GM12878 (cell line): ENCODE data around the gene MBD3. TPM values are rescaled to one million over a fixed set of nuclear protein-coding genes. Genes with fewer than 3 reads are reported as not detected.

Source experiments
- BACH1 ChIP-seq: fragments of 450-650 bp; IDR thresholded peaks from 2 replicates; pipeline ENCODE4 v1.6.1; 2017; ENCODE audit warnings: mild to moderate bottlenecking, borderline replicate concordance
- BCL11A ChIP-seq: IDR thresholded peaks from 2 replicates; pipeline ENCODE4 v1.6.1; 2011; ENCODE audit warnings: low read depth, low read length
- CBFB ChIP-seq: IDR thresholded peaks from 2 replicates; pipeline ENCODE4 v1.6.1; 2016; ENCODE audit warnings: antibody characterized with exemption, low read depth
- CUX1 ChIP-seq: IDR thresholded peaks from 2 replicates; pipeline ENCODE4 v1.6.1; 2012; ENCODE audit warnings: improper control_type of control experiment, low read depth, low read length; ENCODE audit not compliant: insufficient replicate concordance
- EP300 ChIP-seq, 2 experiments: fragments of 150-350 bp in 1 of 2; IDR thresholded peaks; 2 replicates each; pipeline ENCODE4 v1.6.1; 2011 to 2012; ENCODE audit warnings: low read depth in 2 of 2, low read length in 2 of 2, borderline replicate concordance in 1 of 2, improper control_type of control experiment in 1 of 2, inconsistent platforms in 1 of 2; ENCODE audit not compliant: control insufficient read depth in 1 of 2
- HDGF ChIP-seq: fragments of 450-650 bp; IDR thresholded peaks from 2 replicates; pipeline ENCODE4 v1.6.1; 2016; ENCODE audit warnings: antibody characterized with exemption
- KDM1A ChIP-seq: fragments of 200-600 bp; sonication (generic); IDR thresholded peaks from 2 replicates; pipeline ENCODE4 v1.6.1; 2016; ENCODE audit warnings: borderline replicate concordance
- MLLT1 ChIP-seq: fragments of 450-650 bp; IDR thresholded peaks from 2 replicates; pipeline ENCODE4 v1.6.1; 2016; ENCODE audit warnings: mild to moderate bottlenecking
- MXI1 ChIP-seq: fragments of 150-350 bp; IDR thresholded peaks from 2 replicates; pipeline ENCODE4 v1.6.1; 2011; ENCODE audit warnings: low read depth, mild to moderate bottlenecking, inconsistent platforms, low read length, improper control_type of control experiment
- NFXL1 ChIP-seq: fragments of 450-650 bp; IDR thresholded peaks from 2 replicates; pipeline ENCODE4 v1.6.1; 2017; ENCODE audit warnings: antibody characterized with exemption, mild to moderate bottlenecking, borderline replicate concordance
- NR2C2 ChIP-seq: IDR thresholded peaks from 2 replicates; pipeline ENCODE4 v1.6.1; 2011; ENCODE audit warnings: borderline replicate concordance, low read depth; ENCODE audit not compliant: control insufficient read depth, insufficient read length
- PML ChIP-seq: IDR thresholded peaks from 2 replicates; pipeline ENCODE4 v1.6.1; 2012; ENCODE audit warnings: low read length, inconsistent platforms
- SKIL ChIP-seq: fragments of 450-650 bp; IDR thresholded peaks from 2 replicates; pipeline ENCODE4 v1.6.1; 2017; ENCODE audit warnings: mild to moderate bottlenecking, low read depth, inconsistent platforms; ENCODE audit not compliant: poor library complexity, severe bottlenecking
- SP1 ChIP-seq: IDR thresholded peaks from one replicate; pipeline ENCODE4 v1.6.1; 2011; ENCODE audit warnings: low read depth, low read length
- SRF ChIP-seq, 2 experiments: IDR thresholded peaks; 2 replicates each; pipeline ENCODE4 v1.6.1; 2011; ENCODE audit warnings: low read depth in 2 of 2, low read length in 2 of 2, mild to moderate bottlenecking in 1 of 2, moderate library complexity in 1 of 2
- TCF12 ChIP-seq: IDR thresholded peaks from 2 replicates; pipeline ENCODE4 v1.6.1; 2011; ENCODE audit warnings: low read depth, mild to moderate bottlenecking, low read length
- ZBED1 ChIP-seq: IDR thresholded peaks from 2 replicates; pipeline ENCODE4 v1.6.1; 2016; ENCODE audit warnings: borderline replicate concordance
- ZNF207 ChIP-seq: fragments of 450-650 bp; IDR thresholded peaks from 2 replicates; pipeline ENCODE4 v1.6.1; 2014; ENCODE audit warnings: antibody characterized with exemption, mild to moderate bottlenecking, borderline replicate concordance
- ZNF24 ChIP-seq: fragments of 450-650 bp; IDR thresholded peaks from 2 replicates; pipeline ENCODE4 v1.6.1; 2017; ENCODE audit warnings: antibody characterized with exemption, mild to moderate bottlenecking
- ZNF622 ChIP-seq: fragments of 450-650 bp; IDR thresholded peaks from 2 replicates; pipeline ENCODE4 v1.6.1; 2017; ENCODE audit warnings: mild to moderate bottlenecking, inconsistent platforms
- polyA plus RNA-seq, 11 experiments: library from polyadenylated mRNA; depleted of rRNA in 4 of 11; unstranded in 6 of 11; stranded (reverse) in 5 of 11; fragments of >200 nt; fragmentation: Nextera tagmentation in 4 of 11; fragmentation: Illumina TruSeq in 1 of 11; extraction: Ambion mirVana in 4 of 11; extraction: Trizol in 1 of 11; gene quantifications; 1 replicate in 1 of 11; 2 replicates in 10 of 11; pipeline versions ENCODE4 v1.2.1 to v1.2.3, GENCODE V29; 2011 to 2016; ENCODE audit warnings: inconsistent platforms in 2 of 11, missing spikeins in 2 of 11, low read depth in 1 of 11
- total RNA-seq, 4 experiments: library from RNA; depleted of rRNA in 3 of 4; stranded (reverse); fragments of >200 nt in 3 of 4; fragmentation: Illumina TruSeq in 1 of 4; extraction: Trizol in 1 of 4; gene quantifications; 2 replicates each; pipeline versions ENCODE4 v1.2.1 to v1.2.3, GENCODE V29; 2013 to 2021

MBD3 gene
- total and polyA plus RNA-seq, 10 of the 15 experiments (the other 5 are each of a cell fraction or from before 2014, with no cell fraction given), result 0.13 to 107 (median 21.9) TPM

GRCh38 chr19:1592024-1592754 is 476 bp downstream of the MBD3 start (continued):
- TF ChIP-seq PML, result peak; percentile 74
- TF ChIP-seq CBFB, result no peak
- no peak for TF ChIP-seq SKIL
- TF ChIP-seq SRF (IDR thresholded peaks at IDR 0.05; ENCODE audit: low read depth in 2 of 2, low read length in 2 of 2), result no peak
- TF ChIP-seq BACH1, result peak; percentile 83
- TF ChIP-seq NR2C2, result no peak
- TF ChIP-seq SP1, result no peak
- TF ChIP-seq NFXL1, result no peak
- TF ChIP-seq MLLT1, result no peak
- TF ChIP-seq ZNF622, result no peak
- TF ChIP-seq CUX1, result no peak
- TF ChIP-seq KDM1A, result no peak
- TF ChIP-seq BCL11A, result no peak
- TF ChIP-seq ZNF207, result no peak; the same call in 1 of the 2 replicates
- no peak for TF ChIP-seq HDGF
- peak; percentile 6; the same call in 1 of the 2 replicates for TF ChIP-seq TCF12
- no peak for TF ChIP-seq ZNF24
- TF ChIP-seq EP300 (IDR thresholded peaks at IDR 0.05; ENCODE audit: borderline replicate concordance in 1 of 2, control insufficient read depth in 1 of 2, low read depth in 2 of 2, low read length in 2 of 2), result no peak
- peak; percentile 96 for TF ChIP-seq MXI1
- 0 out of 2 replicates have a peak, but pooled peaks have one; percentile 38 for TF ChIP-seq ZBED1
